ENCODE data around the gene TAF4. TPM values are rescaled to one million over a fixed set of nuclear protein-coding genes. Genes with fewer than 3 reads are reported as not detected.
"Not testable (repeated sequence)": the region's sequence is repeated elsewhere in the genome, so short reads cannot be mapped to it uniquely, and the experiment has no call there.

TAF4 gene
- total RNA-seq, 1 donor from 2014 or later = 6.5 TPM

GRCh38 chr20:62059920-62060630 is 5.6 kb downstream of the TAF4 start:
- FAIRE-seq (no peak), DNase-seq (ENCODE audit: low spot score in 2 of 2) (no peak)

GRCh38 chr20:62059401-62059800 is 6.3 kb downstream of the TAF4 start:
- FAIRE-seq = no peak
- DNase-seq (ENCODE audit: low spot score in 2 of 2) = no peak

- no peak for DNase-seq (ENCODE audit: low spot score in 2 of 2)
- FAIRE-seq = no peak
Observed at GRCh38 chr20:62058941-62059340, 6.7 kb downstream of the TAF4 start.

- DNase-seq (ENCODE audit: low spot score in 2 of 2) (no peak), FAIRE-seq (no peak)
Observed at GRCh38 chr20:62056975-62057374, 8.7 kb downstream of the TAF4 start.

GRCh38 chr20:62056377-62056776 is 9.3 kb downstream of the TAF4 start:
- DNase-seq (ENCODE audit: low spot score in 2 of 2) (no peak), FAIRE-seq (no peak)

GRCh38 chr20:62055862-62056115 is 9.9 kb downstream of the TAF4 start:
- DNase-seq (ENCODE audit: low spot score in 2 of 2); FAIRE-seq: not testable (repeated sequence)

GRCh38 chr20:62055106-62055861 is 10.4 kb downstream of the TAF4 start:
- FAIRE-seq (no peak), DNase-seq (ENCODE audit: low spot score in 2 of 2) (no peak)

GRCh38 chr20:62054451-62054953 is 11.2 kb downstream of the TAF4 start:
- DNase-seq (ENCODE audit: low spot score in 2 of 2) = no peak
- FAIRE-seq = no peak

GRCh38 chr20:62053465-62054196 is 12.1 kb downstream of the TAF4 start:
- no peak for DNase-seq (ENCODE audit: low spot score in 2 of 2)
- FAIRE-seq = no peak

GRCh38 chr20:62052842-62053464 is 12.7 kb downstream of the TAF4 start:
- DNase-seq (ENCODE audit: low spot score in 2 of 2) (no peak), FAIRE-seq (no peak)

- no peak for FAIRE-seq
Observed at GRCh38 chr20:62052336-62052841, 13.3 kb downstream of the TAF4 start.

GRCh38 chr20:62051546-62052255 is 14.0 kb downstream of the TAF4 start:
- FAIRE-seq (no peak), DNase-seq (ENCODE audit: low spot score in 2 of 2) (no peak)

More at GRCh38 chr20:62052336-62052841, 13.3 kb downstream of the TAF4 start:
- DNase-seq (ENCODE audit: low spot score in 2 of 2) = no peak

GRCh38 chr20:62051144-62051543 is 14.5 kb downstream of the TAF4 start:
- no peak for DNase-seq (ENCODE audit: low spot score in 2 of 2)
- no peak for FAIRE-seq

GRCh38 chr20:62050166-62051120 is 15.2 kb downstream of the TAF4 start:
- FAIRE-seq = no peak
- DNase-seq (ENCODE audit: low spot score in 2 of 2) = no peak

- no peak for FAIRE-seq
Observed at GRCh38 chr20:62049342-62050165, 16.1 kb downstream of the TAF4 start.

GRCh38 chr20:62048821-62049291 is 16.8 kb downstream of the TAF4 start:
- FAIRE-seq (no peak), DNase-seq (ENCODE audit: low spot score in 2 of 2) (no peak)

More at GRCh38 chr20:62049342-62050165, 16.1 kb downstream of the TAF4 start:
- no peak for DNase-seq (ENCODE audit: low spot score in 2 of 2)

GRCh38 chr20:62048346-62048761 is 17.3 kb downstream of the TAF4 start:
- DNase-seq (ENCODE audit: low spot score in 2 of 2) (no peak), FAIRE-seq (no peak)

Data from frontal cortex (tissue), 4 donors.